OCI-LY3 (cell line): Measurements from ENCODE around the gene TNP2.

ENCODE experiments used
- EZH2phosphoT487 ChIP-seq: fragments of 200-600 bp; shearing (Covaris generic); IDR thresholded peaks from 2 replicates; pipeline ENCODE4 v1.6.1; 2018; ENCODE audit warnings: antibody characterized with exemption, mixed run types, low read depth
- TF ChIP-seq, protein P1 (sequence below): fragments of 200-600, 300-600 bp; sonication (generic); IDR thresholded peaks from 2 replicates; pipeline ENCODE4 v1.5.1; 2014; ENCODE audit warnings: antibody characterized with exemption, low read length, low read depth

DNA sequence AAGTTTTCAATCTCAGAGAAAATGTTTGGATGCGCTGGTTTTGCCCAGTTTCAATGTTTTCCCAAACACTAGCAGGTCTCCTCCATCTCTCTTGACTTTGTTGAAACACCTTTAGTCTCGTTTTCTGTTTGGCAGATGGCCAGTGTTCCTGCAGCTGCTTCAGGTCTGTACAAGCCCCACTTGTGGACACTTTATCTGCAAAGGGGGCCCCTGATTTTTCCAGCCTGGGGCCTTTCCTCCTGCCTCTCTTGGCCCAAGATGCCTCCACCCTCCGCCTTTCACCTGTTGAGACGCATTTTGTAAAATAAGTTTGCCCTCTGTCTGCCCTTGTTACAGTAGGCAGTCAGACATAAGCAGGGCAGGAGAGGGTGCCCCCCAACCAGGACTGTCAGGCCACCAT lies 33.9 kb upstream of the TNP2 start:
- TF ChIP-seq, protein P1, sequence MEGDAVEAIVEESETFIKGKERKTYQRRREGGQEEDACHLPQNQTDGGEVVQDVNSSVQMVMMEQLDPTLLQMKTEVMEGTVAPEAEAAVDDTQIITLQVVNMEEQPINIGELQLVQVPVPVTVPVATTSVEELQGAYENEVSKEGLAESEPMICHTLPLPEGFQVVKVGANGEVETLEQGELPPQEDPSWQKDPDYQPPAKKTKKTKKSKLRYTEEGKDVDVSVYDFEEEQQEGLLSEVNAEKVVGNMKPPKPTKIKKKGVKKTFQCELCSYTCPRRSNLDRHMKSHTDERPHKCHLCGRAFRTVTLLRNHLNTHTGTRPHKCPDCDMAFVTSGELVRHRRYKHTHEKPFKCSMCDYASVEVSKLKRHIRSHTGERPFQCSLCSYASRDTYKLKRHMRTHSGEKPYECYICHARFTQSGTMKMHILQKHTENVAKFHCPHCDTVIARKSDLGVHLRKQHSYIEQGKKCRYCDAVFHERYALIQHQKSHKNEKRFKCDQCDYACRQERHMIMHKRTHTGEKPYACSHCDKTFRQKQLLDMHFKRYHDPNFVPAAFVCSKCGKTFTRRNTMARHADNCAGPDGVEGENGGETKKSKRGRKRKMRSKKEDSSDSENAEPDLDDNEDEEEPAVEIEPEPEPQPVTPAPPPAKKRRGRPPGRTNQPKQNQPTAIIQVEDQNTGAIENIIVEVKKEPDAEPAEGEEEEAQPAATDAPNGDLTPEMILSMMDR: no peak
- TF ChIP-seq EZH2phosphoT487: no peak
